Neural crest cell (in vitro differentiated cells): ENCODE measurements around the gene TASOR. TPM values are rescaled to one million over a fixed set of nuclear protein-coding genes. Genes with fewer than 3 reads are reported as not detected.
"Not testable (repeated sequence)": the region's sequence is repeated elsewhere in the genome, so short reads cannot be mapped to it uniquely, and the experiment has no call there.

Experiments used
- DNase-seq: peaks from one replicate; pipeline ENCODE4 v3.0.0; 2021; ENCODE audit warnings: low read depth, mixed read lengths, low spot score
- H3K27ac Mint-ChIP-seq: one replicate; pipeline ENCODE4 v1.8.0; 2021; ENCODE audit warnings: mild to moderate bottlenecking, mixed read lengths; ENCODE audit not compliant: unreplicated experiment
- H3K27me3 Mint-ChIP-seq: 2 replicates; pipeline ENCODE4 v1.8.0; 2021; ENCODE audit warnings: low read depth, mild to moderate bottlenecking, mixed read lengths
- H3K36me3 Mint-ChIP-seq: 2 replicates; pipeline ENCODE4 v1.8.0; 2021; ENCODE audit warnings: low read depth, mild to moderate bottlenecking, mixed read lengths
- H3K4me1 Mint-ChIP-seq: 2 replicates; pipeline ENCODE4 v1.8.0; 2021; ENCODE audit warnings: mixed read lengths
- H3K4me3 Mint-ChIP-seq: one replicate; pipeline ENCODE4 v1.8.0; 2021; ENCODE audit warnings: mild to moderate bottlenecking, mixed read lengths
- H3K9me3 Mint-ChIP-seq: 2 replicates; pipeline ENCODE4 v1.8.0; 2021; ENCODE audit warnings: mixed read lengths
- CTCF ChIP-seq: fragments of 200-600 bp; sonication (generic); conservative IDR thresholded peaks from 2 replicates; pipeline ENCODE4 v1.5.0; 2021; ENCODE audit warnings: antibody characterized with exemption, mild to moderate bottlenecking
- total RNA-seq: library from RNA; stranded (reverse); gene quantifications from 2 replicates; pipeline ENCODE4 v1.2.1, GENCODE V29; 2021

TASOR gene
- total RNA-seq, 1 donor from 2014 or later = 62.7 TPM

DNA sequence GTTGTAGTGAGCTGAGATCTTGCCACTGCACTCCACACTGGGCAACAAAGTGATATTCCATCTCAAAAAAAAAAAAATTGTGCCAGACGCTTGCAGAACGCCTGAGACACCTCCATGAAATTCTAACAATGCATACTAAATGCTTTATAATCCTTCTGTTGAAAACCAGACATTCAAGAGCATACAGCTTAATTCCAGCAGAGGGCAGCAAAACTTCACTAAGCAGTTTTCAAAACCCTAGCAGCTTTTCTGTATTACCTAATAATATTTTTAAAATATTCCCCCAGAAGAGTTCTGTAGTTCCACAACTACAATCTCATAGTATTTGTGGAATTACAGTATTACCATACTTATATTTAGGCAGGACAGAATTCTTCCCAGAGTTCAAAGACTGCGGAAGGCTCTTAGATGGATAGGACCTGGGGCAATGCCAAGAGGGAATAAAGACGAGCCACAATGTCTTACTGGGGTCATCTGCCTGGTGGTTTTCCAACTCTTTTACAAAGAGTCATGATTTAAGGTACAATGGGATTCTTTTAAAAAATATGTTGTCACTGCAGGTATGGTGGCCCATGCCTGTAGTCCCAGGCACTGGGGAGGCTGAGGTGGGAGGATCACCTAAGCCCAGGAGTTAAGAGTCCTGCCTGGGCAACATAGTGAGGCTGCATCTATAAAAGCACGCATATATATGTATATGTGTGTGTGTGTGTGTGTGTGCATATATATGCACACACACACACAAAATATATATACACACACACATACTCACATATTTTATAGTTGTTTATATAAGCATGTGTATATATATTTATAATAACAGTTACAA, 19.6 kb upstream of the TASOR start:
- no peak overlapping the region for H3K4me3 Mint-ChIP-seq
- no peaks in the 10 kb centered on the region for H3K4me1 Mint-ChIP-seq
- H3K27ac Mint-ChIP-seq = no peak overlapping the region
- H3K9me3 Mint-ChIP-seq = no peaks in the 10 kb centered on the region
- no peaks in the 10 kb centered on the region for H3K36me3 Mint-ChIP-seq
- H3K27me3 Mint-ChIP-seq = peaks cover 10% of the 10 kb centered on the region
- peak; percentile 93 for TF ChIP-seq CTCF
- peak; percentile 42 for DNase-seq

- no peak for DNase-seq
- TF ChIP-seq CTCF = no peak
- H3K36me3 Mint-ChIP-seq = no peaks in the 10 kb centered on the region
- H3K27me3 Mint-ChIP-seq = peaks cover 10% of the 10 kb centered on the region
- no peaks in the 10 kb centered on the region for H3K9me3 Mint-ChIP-seq
- no peak overlapping the region for H3K4me3 Mint-ChIP-seq
- no peak overlapping the region for H3K27ac Mint-ChIP-seq
- no peaks in the 10 kb centered on the region for H3K4me1 Mint-ChIP-seq
Observed at GRCh38 chr3:56700151-56700550, 17.1 kb upstream of the TASOR start.

GRCh38 chr3:56694867-56695683, 12.0 kb upstream of the TASOR start:
- TF ChIP-seq CTCF = no peak
- Mint-ChIP-seq H3K27me3 (peaks cover 2% of the 10 kb centered on the region), H3K4me1 (peaks cover 5% of the 10 kb centered on the region), H3K27ac (no peak overlapping the region), H3K36me3 (no peaks in the 10 kb centered on the region), H3K9me3 (no peaks in the 10 kb centered on the region), H3K4me3 (no peak overlapping the region)
- DNase-seq = no peak

DNA sequence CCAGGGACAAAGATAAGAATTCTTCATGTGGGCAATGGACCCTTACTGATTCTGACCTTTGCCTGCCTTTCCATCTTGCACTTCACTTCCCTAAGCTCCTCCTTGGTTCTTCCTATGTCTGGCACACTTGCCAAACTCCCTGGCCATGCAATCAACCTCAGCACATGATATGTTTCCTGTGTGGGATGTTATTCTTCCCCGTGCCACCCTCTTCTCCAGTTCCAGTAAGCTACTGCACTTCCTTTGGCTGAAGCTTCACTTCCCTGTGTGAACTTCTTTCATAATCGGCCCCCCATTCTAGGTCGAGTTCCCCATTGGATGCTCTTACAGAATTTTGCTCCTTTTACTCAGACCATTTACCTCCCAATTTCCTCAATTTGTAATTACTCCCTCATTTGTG, 10.7 kb upstream of the TASOR start:
- TF ChIP-seq CTCF = no peak
- Mint-ChIP-seq H3K27me3 (no peaks in the 10 kb centered on the region), H3K4me1 (peaks cover 5% of the 10 kb centered on the region), H3K27ac (no peak overlapping the region), H3K36me3 (no peaks in the 10 kb centered on the region), H3K9me3 (no peaks in the 10 kb centered on the region), H3K4me3 (no peak overlapping the region)
- DNase-seq = no peak

DNA sequence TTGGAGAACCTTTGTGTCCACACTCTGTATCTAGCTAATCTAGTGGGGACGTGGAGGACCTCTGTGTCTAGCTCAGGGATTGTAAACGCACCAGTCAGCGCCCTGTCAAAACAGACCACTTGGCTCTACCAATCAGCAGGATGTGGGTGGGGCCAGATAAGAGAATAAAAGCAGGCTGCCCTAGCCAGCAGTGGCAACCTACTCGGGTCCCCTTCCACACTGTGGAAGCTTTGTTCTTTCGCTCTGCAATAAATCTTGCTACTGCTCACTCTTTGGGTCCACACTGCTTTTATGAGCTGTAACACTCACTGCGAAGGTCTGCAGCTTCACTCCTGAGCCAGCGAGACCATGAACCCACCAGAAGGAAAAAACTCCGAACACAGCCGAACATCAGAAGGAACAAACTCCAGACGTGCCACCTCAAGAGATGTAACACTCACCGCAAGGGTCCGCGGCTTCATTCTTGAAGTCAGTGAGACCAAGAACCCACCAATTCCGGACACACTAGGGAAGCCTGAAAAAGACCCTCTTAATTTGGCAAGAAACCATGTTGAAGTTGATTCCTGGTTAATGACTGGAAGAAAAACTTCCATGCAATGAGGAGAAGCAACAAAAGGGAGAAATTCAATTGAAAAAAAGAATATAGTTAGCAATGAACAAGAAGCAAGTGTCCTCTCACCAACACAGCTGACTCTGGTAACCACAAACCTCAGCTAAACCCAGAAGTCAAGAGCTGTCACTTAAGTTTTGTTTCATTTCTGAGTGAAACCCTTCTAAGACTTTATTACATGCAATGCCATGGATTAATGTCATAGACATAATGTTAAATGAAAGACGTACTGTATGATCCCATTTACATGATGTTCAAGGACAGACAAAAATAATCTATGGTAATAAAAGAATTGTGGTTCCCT, 9.7 kb upstream of the TASOR start:
- not testable (repeated sequence) for H3K9me3 Mint-ChIP-seq

GRCh38 chr3:56692001-56692365, 8.9 kb upstream of the TASOR start:
- H3K4me3 Mint-ChIP-seq, DNase-seq, H3K27ac Mint-ChIP-seq, H3K9me3 Mint-ChIP-seq, H3K4me1 Mint-ChIP-seq, H3K36me3 Mint-ChIP-seq, H3K27me3 Mint-ChIP-seq: not testable (repeated sequence)

More for the DNA sequence above, 9.7 kb upstream of the TASOR start:
- H3K4me1 Mint-ChIP-seq, H3K4me3 Mint-ChIP-seq, H3K27me3 Mint-ChIP-seq, DNase-seq, H3K36me3 Mint-ChIP-seq: not testable (repeated sequence)
- peak overlapping the region; percentile 39 for H3K27ac Mint-ChIP-seq
